Esophagus (tissue), 2 donors: Measurements from ENCODE around the gene CAMK2D. TPM values are rescaled to one million over a fixed set of nuclear protein-coding genes. Genes with fewer than 3 reads are reported as not detected.

Experiments used
- H3K27ac ChIP-seq, 2 donors: one replicate each; pipeline ENCODE4 v1.5.1; 2013; ENCODE audit warnings: low read depth in 2 of 2, mild to moderate bottlenecking in 2 of 2, inconsistent platforms in 1 of 2, low read length in 1 of 2, moderate library complexity in 1 of 2
- H3K27me3 ChIP-seq, 2 donors: one replicate each; pipeline ENCODE4 v1.6.1; 2013; ENCODE audit warnings: low read length in 2 of 2, control low read depth in 1 of 2, mild to moderate bottlenecking in 1 of 2; ENCODE audit not compliant: insufficient read depth in 2 of 2, control insufficient read depth in 1 of 2
- H3K36me3 ChIP-seq, 2 donors: one replicate each; pipeline ENCODE4 v1.6.1; 2013; ENCODE audit warnings: low read length in 1 of 2; ENCODE audit not compliant: control insufficient read depth in 2 of 2, insufficient read depth in 2 of 2
- H3K4me1 ChIP-seq, 2 donors: one replicate each; pipeline ENCODE4 v1.6.1; 2013; ENCODE audit warnings: low read length in 1 of 2; ENCODE audit not compliant: control insufficient read depth in 2 of 2, insufficient read depth in 2 of 2
- H3K4me3 ChIP-seq, 2 donors: one replicate each; pipeline ENCODE4 v1.5.1; 2013; ENCODE audit warnings: low read length in 2 of 2, mild to moderate bottlenecking in 2 of 2, low read depth in 1 of 2, moderate library complexity in 1 of 2
- H3K9me3 ChIP-seq, 2 donors: one replicate each; pipeline ENCODE4 v1.6.1; 2013; ENCODE audit warnings: mild to moderate bottlenecking in 2 of 2, low read depth in 1 of 2, low read length in 1 of 2, moderate library complexity in 1 of 2; ENCODE audit not compliant: control insufficient read depth in 2 of 2, insufficient read depth in 1 of 2
- WGBS, 2 donors: extraction: QIAGEN DNeasy Blood & Tissue Kit; methylation state at CpG; one replicate each; pipeline ENCODE4 v1.1.7; 2013; 5-methylcytosine and 5-hydroxymethylcytosine counted together
- polyA plus RNA-seq, 2 donors: library from polyadenylated mRNA; stranded (reverse); fragments of 200-250 nt; gene quantifications; one replicate each; pipeline ENCODE4 v1.2.3, GENCODE V29; 2013
- donor health status: healthy with polysubstance abuse.
- donor health status: Bipolar disorder and iron deficiency.

The CAMK2D gene
- polyA plus RNA-seq, 2 donors = 7.5 to 13.4 TPM

GRCh38 chr4:113500424-113500823 lies 261.1 kb downstream of the CAMK2D start:
- H3K27ac ChIP-seq = no peak overlapping the region
- H3K9me3 ChIP-seq = peaks cover 0 to 2% of the 10 kb centered on the region in 2 donors
- H3K4me3 ChIP-seq = no peak overlapping the region
- no peaks in the 10 kb centered on the region for H3K4me1 ChIP-seq
- WGBS, 2 donors = 91 to 95% methylated on average over 4 of the region's 4 CpGs
- peaks cover 0 to 9% of the 10 kb centered on the region in 2 donors for H3K36me3 ChIP-seq
- H3K27me3 ChIP-seq = no peaks in the 10 kb centered on the region

- Histone ChIP-seq H3K9me3 (peaks cover 0 to 2% of the 10 kb centered on the region in 2 donors), H3K4me3 (no peak overlapping the region), H3K27me3 (no peaks in the 10 kb centered on the region), H3K4me1 (no peaks in the 10 kb centered on the region), H3K27ac (no peak overlapping the region), H3K36me3 (peaks cover 0 to 7% of the 10 kb centered on the region in 2 donors)
- WGBS, 2 donors = 72 to 89% methylated on average over 1 of the region's 1 CpG
These were observed 261.8 kb downstream of the CAMK2D start for GRCh38 chr4:113499696-113500095.

GRCh38 chr4:113499166-113499565 lies 262.4 kb downstream of the CAMK2D start:
- Histone ChIP-seq H3K27me3 (no peaks in the 10 kb centered on the region), H3K9me3 (peaks cover 0 to 2% of the 10 kb centered on the region in 2 donors), H3K4me3 (no peak overlapping the region), H3K36me3 (peaks cover 0 to 7% of the 10 kb centered on the region in 2 donors), H3K4me1 (no peaks in the 10 kb centered on the region), H3K27ac (no peak overlapping the region)
- WGBS, 2 donors = 88 to 98% methylated on average over 1 of the region's 1 CpG

DNA sequence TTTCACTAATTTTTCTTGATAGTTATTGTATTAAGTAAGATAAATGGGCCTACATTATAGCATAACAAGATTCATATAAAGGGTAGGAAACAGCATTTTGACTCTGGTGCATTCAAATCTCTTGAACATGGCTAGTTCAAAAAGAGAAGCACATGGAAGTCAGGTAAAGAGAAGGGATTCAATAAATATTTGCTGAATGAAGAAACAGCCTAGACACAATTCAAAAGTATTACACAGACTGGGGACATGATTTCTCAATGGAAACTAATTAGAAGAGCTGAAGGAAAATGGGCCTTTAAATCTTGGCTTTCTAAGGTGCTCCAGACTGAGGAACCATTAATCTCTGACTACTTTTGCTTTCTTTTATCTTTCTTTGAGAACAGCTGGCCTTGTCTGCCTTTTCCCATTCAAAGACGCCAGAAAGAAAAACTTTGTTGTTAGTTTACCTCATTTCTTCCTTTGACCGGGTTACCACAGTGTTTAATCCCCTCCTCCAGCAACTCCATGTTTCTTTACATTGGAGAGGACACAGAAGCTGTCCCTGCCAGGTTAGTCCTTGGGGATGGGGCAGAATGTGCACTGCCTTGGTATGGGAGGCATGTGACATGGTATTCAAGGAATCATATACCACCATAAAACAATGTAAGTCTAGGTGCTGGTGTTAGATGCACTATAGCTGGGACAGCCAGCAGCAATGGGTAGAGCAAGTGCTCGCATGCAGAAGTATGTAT lies 264.2 kb downstream of the CAMK2D start:
- Histone ChIP-seq H3K36me3 (peaks cover 0 to 5% of the 10 kb centered on the region in 2 donors), H3K27ac (no peak overlapping the region), H3K4me3 (no peak overlapping the region), H3K4me1 (no peaks in the 10 kb centered on the region), H3K27me3 (no peaks in the 10 kb centered on the region), H3K9me3 (peaks cover 0 to 2% of the 10 kb centered on the region in 2 donors)
- 78 to 82% methylated on average over 3 of the region's 3 CpGs for WGBS, 2 donors

- WGBS, 2 donors = 48 to 63% methylated on average over 2 of the region's 2 CpGs
- H3K27ac ChIP-seq = no peak overlapping the region
- H3K4me3 ChIP-seq = no peak overlapping the region
- H3K36me3 ChIP-seq = peaks cover 0 to 5% of the 10 kb centered on the region in 2 donors
- H3K9me3 ChIP-seq = peaks cover 0 to 2% of the 10 kb centered on the region in 2 donors
- no peaks in the 10 kb centered on the region for H3K4me1 ChIP-seq
- no peaks in the 10 kb centered on the region for H3K27me3 ChIP-seq
These were observed 264.8 kb downstream of the CAMK2D start for GRCh38 chr4:113496698-113497097.

GRCh38 chr4:113495790-113496189 lies 265.7 kb downstream of the CAMK2D start:
- H3K4me1 ChIP-seq = no peaks in the 10 kb centered on the region
- WGBS, 2 donors = 97 to 98% methylated on average over 6 of the region's 6 CpGs
- H3K4me3 ChIP-seq = no peak overlapping the region
- peaks cover 0 to 2% of the 10 kb centered on the region in 2 donors for H3K9me3 ChIP-seq
- no peaks in the 10 kb centered on the region for H3K27me3 ChIP-seq
- no peak overlapping the region for H3K27ac ChIP-seq
- H3K36me3 ChIP-seq = peaks cover 0 to 5% of the 10 kb centered on the region in 2 donors

DNA sequence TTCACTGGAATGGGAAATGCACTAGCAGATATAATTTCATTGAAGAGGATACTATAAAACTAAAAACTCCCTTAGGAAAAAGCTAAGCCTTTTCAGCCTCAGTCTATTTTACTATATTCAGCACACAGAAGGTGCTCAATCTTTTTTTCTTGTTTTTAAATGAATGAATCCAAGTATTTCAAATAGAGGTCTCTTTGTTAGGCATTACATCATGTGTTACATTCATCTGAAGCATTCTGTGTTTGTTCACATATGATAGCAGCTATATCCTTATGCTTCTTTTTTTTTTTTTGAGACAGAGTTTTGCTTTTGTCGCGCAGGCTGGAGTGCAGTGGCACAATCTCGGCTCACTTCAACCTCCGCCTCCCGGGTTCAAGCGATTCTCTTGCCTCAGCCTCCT lies 278.4 kb downstream of the CAMK2D start:
- Histone ChIP-seq H3K36me3 (no peaks in the 10 kb centered on the region), H3K9me3 (no peaks in the 10 kb centered on the region), H3K27ac (no peak overlapping the region), H3K4me3 (no peak overlapping the region), H3K4me1 (no peaks in the 10 kb centered on the region), H3K27me3 (no peaks in the 10 kb centered on the region)
- 97 to 99% methylated on average over 6 of the region's 6 CpGs for WGBS, 2 donors

GRCh38 chr4:113482325-113482724 lies 279.2 kb downstream of the CAMK2D start:
- H3K4me3 ChIP-seq = no peak overlapping the region
- H3K4me1 ChIP-seq = no peaks in the 10 kb centered on the region
- no peak overlapping the region for H3K27ac ChIP-seq
- no peaks in the 10 kb centered on the region for H3K9me3 ChIP-seq
- no peaks in the 10 kb centered on the region for H3K27me3 ChIP-seq
- no peaks in the 10 kb centered on the region for H3K36me3 ChIP-seq

- Histone ChIP-seq H3K27ac (no peak overlapping the region), H3K4me1 (no peaks in the 10 kb centered on the region), H3K4me3 (no peak overlapping the region), H3K36me3 (no peaks in the 10 kb centered on the region), H3K27me3 (no peaks in the 10 kb centered on the region), H3K9me3 (peaks cover 0 to 2% of the 10 kb centered on the region in 2 donors)
These were observed 279.7 kb downstream of the CAMK2D start for GRCh38 chr4:113481820-113482219.

DNA sequence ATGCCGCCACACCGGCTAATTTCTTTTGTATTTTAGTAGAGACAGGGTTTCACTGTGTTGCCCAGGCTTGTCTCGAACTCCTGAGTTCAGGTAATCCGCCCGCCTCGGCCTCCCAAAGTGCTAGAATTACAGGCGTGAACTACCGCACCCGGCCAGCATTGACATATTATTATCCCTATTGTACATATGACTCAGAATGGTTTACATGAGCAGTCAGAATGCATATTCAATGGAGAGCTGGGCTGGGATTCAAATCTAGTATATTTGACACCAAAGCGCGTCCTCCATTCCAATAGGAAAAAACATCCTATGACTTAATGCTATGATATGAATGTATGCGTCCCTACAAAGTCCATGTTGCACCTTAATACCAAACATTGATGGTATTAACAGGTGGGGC lies 281.4 kb downstream of the CAMK2D start:
- Histone ChIP-seq H3K4me1 (no peaks in the 10 kb centered on the region), H3K4me3 (no peak overlapping the region), H3K36me3 (no peaks in the 10 kb centered on the region), H3K9me3 (peaks cover 0 to 4% of the 10 kb centered on the region in 2 donors), H3K27me3 (no peaks in the 10 kb centered on the region), H3K27ac (no peak overlapping the region)
- WGBS, 2 donors = 91 to 93% methylated on average over 12 of the region's 12 CpGs
